Effector memory CD8-positive, alpha-beta T cell (primary cell): ENCODE results near the gene FMC1.

Experiments
- ATAC-seq: fragments of 150-1000 bp; cut with Tn5 transposase; replicated peaks from 2 replicates; pipeline ENCODE4 v1.10.0; 2021; ENCODE audit warnings: mild to moderate bottlenecking, moderate library complexity
- DNase-seq, 3 experiments: peaks; one replicate each; pipeline ENCODE4 v3.0.0; 2021
- H3K27ac Mint-ChIP-seq, 2 donors: one replicate each; pipeline ENCODE4 v1.8.0; 2022; ENCODE audit warnings: mild to moderate bottlenecking in 2 of 2, mixed read lengths in 2 of 2, moderate library complexity in 2 of 2
- H3K27me3 Mint-ChIP-seq, 2 donors: one replicate each; pipeline ENCODE4 v1.8.0; 2022; ENCODE audit warnings: mixed read lengths in 2 of 2
- H3K36me3 Mint-ChIP-seq: one replicate; pipeline ENCODE4 v1.8.0; 2022; ENCODE audit warnings: mild to moderate bottlenecking, moderate library complexity, mixed read lengths; ENCODE audit not compliant: insufficient read depth
- H3K4me1 Mint-ChIP-seq, 2 donors: one replicate each; pipeline ENCODE4 v1.8.0; 2022; ENCODE audit warnings: low read depth in 2 of 2, mixed read lengths in 2 of 2
- H3K4me3 Mint-ChIP-seq, 2 donors: one replicate each; pipeline ENCODE4 v1.8.0; 2022; ENCODE audit warnings: mild to moderate bottlenecking in 2 of 2, mixed read lengths in 2 of 2, moderate library complexity in 2 of 2
- H3K9me3 Mint-ChIP-seq, 2 donors: one replicate each; pipeline ENCODE4 v1.8.0; 2022; ENCODE audit warnings: mixed read lengths in 2 of 2

The FMC1 gene

GRCh38 chr7:139370301-139370942, 29.3 kb downstream of the FMC1 start:
- H3K27me3 Mint-ChIP-seq: no peaks in the 10 kb centered on the region
- ATAC-seq: no peak
- H3K4me1 Mint-ChIP-seq: peaks cover 42 to 43% of the 10 kb centered on the region in 2 donors
- no peaks in the 10 kb centered on the region for H3K9me3 Mint-ChIP-seq
- peak overlapping the region in 1 of 2 donors; percentile 78 for H3K27ac Mint-ChIP-seq
- H3K4me3 Mint-ChIP-seq: peak overlapping the region in 1 of 2 donors; percentile 48
- H3K36me3 Mint-ChIP-seq: peaks cover 41% of the 10 kb centered on the region
- no peak for DNase-seq

- ATAC-seq (no peak), DNase-seq (no peak)
- Mint-ChIP-seq H3K36me3 (peaks cover 41% of the 10 kb centered on the region), H3K9me3 (no peaks in the 10 kb centered on the region), H3K4me3 (peak overlapping the region; percentile 7 to 48), H3K27me3 (no peaks in the 10 kb centered on the region), H3K27ac (no peak overlapping the region), H3K4me1 (peaks cover 40 to 44% of the 10 kb centered on the region in 2 donors)
Observed at GRCh38 chr7:139370943-139371313, 29.8 kb downstream of the FMC1 start.

- DNase-seq (no peak), ATAC-seq (no peak)
- Mint-ChIP-seq H3K4me1 (peaks cover 33 to 40% of the 10 kb centered on the region in 2 donors), H3K27ac (peak overlapping the region in 1 of 2 donors; percentile 29), H3K9me3 (no peaks in the 10 kb centered on the region), H3K4me3 (no peak overlapping the region), H3K36me3 (peaks cover 60% of the 10 kb centered on the region), H3K27me3 (no peaks in the 10 kb centered on the region)
Observed at GRCh38 chr7:139374246-139374645, 33.1 kb downstream of the FMC1 start.

- Mint-ChIP-seq H3K4me3 (no peak overlapping the region), H3K4me1 (peaks cover 2 to 6% of the 10 kb centered on the region in 2 donors), H3K36me3 (peaks cover 93% of the 10 kb centered on the region), H3K9me3 (no peaks in the 10 kb centered on the region), H3K27me3 (no peaks in the 10 kb centered on the region), H3K27ac (peak overlapping the region in 1 of 2 donors; percentile 53)
- no peak for DNase-seq
- ATAC-seq: no peak
Observed at GRCh38 chr7:139382439-139382838, 41.3 kb downstream of the FMC1 start.

GRCh38 chr7:139384611-139385010, 43.5 kb downstream of the FMC1 start:
- Mint-ChIP-seq H3K27me3 (no peaks in the 10 kb centered on the region), H3K4me1 (peaks cover 8 to 24% of the 10 kb centered on the region in 2 donors), H3K4me3 (no peak overlapping the region), H3K9me3 (no peaks in the 10 kb centered on the region), H3K36me3 (peaks cover 92% of the 10 kb centered on the region), H3K27ac (no peak overlapping the region)
- DNase-seq: no peak
- ATAC-seq: no peak

- peaks cover 84% of the 10 kb centered on the region for H3K36me3 Mint-ChIP-seq
- peaks cover 8 to 27% of the 10 kb centered on the region in 2 donors for H3K4me1 Mint-ChIP-seq
- H3K9me3 Mint-ChIP-seq: no peaks in the 10 kb centered on the region
- no peak overlapping the region for H3K27ac Mint-ChIP-seq
- no peak for ATAC-seq
- DNase-seq: no peak
- H3K4me3 Mint-ChIP-seq: no peak overlapping the region
- no peaks in the 10 kb centered on the region for H3K27me3 Mint-ChIP-seq
Observed at GRCh38 chr7:139387594-139387993, 46.5 kb downstream of the FMC1 start.

- peak overlapping the region; percentile 1 to 52 for H3K27ac Mint-ChIP-seq
- DNase-seq: no peak
- no peak for ATAC-seq
- H3K9me3 Mint-ChIP-seq: no peaks in the 10 kb centered on the region
- H3K36me3 Mint-ChIP-seq: peaks cover 74% of the 10 kb centered on the region
- H3K27me3 Mint-ChIP-seq: no peaks in the 10 kb centered on the region
- H3K4me1 Mint-ChIP-seq: peaks cover 9 to 33% of the 10 kb centered on the region in 2 donors
- no peak overlapping the region for H3K4me3 Mint-ChIP-seq
Observed at GRCh38 chr7:139389091-139389490, 48.0 kb downstream of the FMC1 start.

GRCh38 chr7:139389774-139390173, 48.6 kb downstream of the FMC1 start:
- Mint-ChIP-seq H3K9me3 (no peaks in the 10 kb centered on the region), H3K36me3 (peaks cover 67% of the 10 kb centered on the region), H3K4me3 (no peak overlapping the region), H3K27me3 (no peaks in the 10 kb centered on the region), H3K4me1 (peaks cover 16 to 40% of the 10 kb centered on the region in 2 donors), H3K27ac (peak overlapping the region in 1 of 2 donors; percentile 1)
- DNase-seq: no peak
- no peak for ATAC-seq

- no peaks in the 10 kb centered on the region for H3K27me3 Mint-ChIP-seq
- peak overlapping the region; percentile 59 to 80 for H3K27ac Mint-ChIP-seq
- H3K9me3 Mint-ChIP-seq: no peaks in the 10 kb centered on the region
- DNase-seq (no peak), ATAC-seq (no peak)
- H3K36me3 Mint-ChIP-seq: peaks cover 54% of the 10 kb centered on the region
- no peak overlapping the region for H3K4me3 Mint-ChIP-seq
- H3K4me1 Mint-ChIP-seq: peaks cover 20 to 54% of the 10 kb centered on the region in 2 donors
Observed at GRCh38 chr7:139393621-139394211, 52.6 kb downstream of the FMC1 start.

- H3K4me3 Mint-ChIP-seq: peak overlapping the region in 1 of 2 donors; percentile 5
- no peaks in the 10 kb centered on the region for H3K27me3 Mint-ChIP-seq
- no peaks in the 10 kb centered on the region for H3K9me3 Mint-ChIP-seq
- DNase-seq (no peak), ATAC-seq (no peak)
- peaks cover 16 to 48% of the 10 kb centered on the region in 2 donors for H3K4me1 Mint-ChIP-seq
- peak overlapping the region; percentile 3 to 9 for H3K27ac Mint-ChIP-seq
- peaks cover 56% of the 10 kb centered on the region for H3K36me3 Mint-ChIP-seq
Observed at GRCh38 chr7:139394540-139394939, 53.4 kb downstream of the FMC1 start.
